ENCODE measurements around the gene MCOLN1. TPM values are rescaled to one million over a fixed set of nuclear protein-coding genes. Genes with fewer than 3 reads are reported as not detected.

Gene MCOLN1
- total and polyA plus RNA-seq, 2 donors (not counting 3 experiments of a cell fraction or from before 2014, with no cell fraction given), result 23.0 to 60.9 TPM

GRCh38 chr19:7478843-7479227 is 43.6 kb upstream of the MCOLN1 start:
- Histone ChIP-seq H3K9me3 (replicated peaks; ENCODE audit: control insufficient read depth, insufficient read depth, low read length) (no peaks in the 10 kb centered on the region), H3K79me2 (ENCODE audit: control insufficient read depth, insufficient read depth, low read length) (no peaks in the 10 kb centered on the region), H3K27ac (ENCODE audit: insufficient read depth, low read depth, low read length) (no peak overlapping the region), H3K9ac (replicated peaks; ENCODE audit: extremely low read depth, insufficient read depth, low read length) (no peak overlapping the region), H3K4me2 (ENCODE audit: insufficient read depth, low read length) (no peak overlapping the region), H3K4me1 (ENCODE audit: control insufficient read depth, extremely low read depth, insufficient read depth, low read length) (no peaks in the 10 kb centered on the region), H3K9me1 (replicated peaks; ENCODE audit: control insufficient read depth, extremely low read depth, insufficient read depth, low read length) (no peaks in the 10 kb centered on the region), H3K4me3 (replicated peaks in 1 of 3; ENCODE audit: insufficient read depth in 1 of 3, low read depth in 1 of 3, low read length in 3 of 3) (no peak overlapping the region), H4K20me1 (replicated peaks; ENCODE audit: control insufficient read depth, extremely low read depth, insufficient read depth, low read length) (no peaks in the 10 kb centered on the region), H3K27me3 (ENCODE audit: control insufficient read depth in 2 of 2, insufficient read depth in 2 of 2, low read length in 2 of 2) (no peaks in the 10 kb centered on the region), H3K36me3 (ENCODE audit: control insufficient read depth in 2 of 2, extremely low read depth in 1 of 2, insufficient read depth in 2 of 2, low read length in 2 of 2) (no peaks in the 10 kb centered on the region), H2AFZ (ENCODE audit: low read depth, low read length) (no peak overlapping the region)
- BruUV-seq (replicated peaks), result no TSS peak
- dilution Hi-C loops (cut with MboI; ENCODE audit: extremely low pct_ligation_motif_present, low sequenced_read_pairs), result no loop called here
- TF ChIP-seq EZH2 (IDR thresholded peaks at IDR 0.05; ENCODE audit: borderline replicate concordance, low read depth, low read length, severe bottlenecking) (no peak), POLR2A (IDR thresholded peaks at IDR 0.05; ENCODE audit: low read depth, low read length) (no peak), POLR2AphosphoS5 (IDR thresholded peaks at IDR 0.05; ENCODE audit: insufficient read depth, low read depth, low read length) (no peak), MAX (IDR thresholded peaks at IDR 0.05; ENCODE audit: insufficient read depth, insufficient read length) (no peak), CTCF (IDR thresholded peaks at IDR 0.05; ENCODE audit: extremely low read depth in 1 of 2, insufficient read depth in 1 of 2, low read depth in 1 of 2, low read length in 2 of 2) (no peak), FOS (IDR thresholded peaks at IDR 0.05; ENCODE audit: borderline replicate concordance, insufficient read depth, low read length) (no peak), MYC (IDR thresholded peaks at IDR 0.05; ENCODE audit: low read depth, low read length) (no peak), GATA2 (IDR thresholded peaks at IDR 0.05; ENCODE audit: insufficient read depth, insufficient read length, low read depth, low read length) (no peak)
- no peak for DNase-seq (ENCODE audit: low read depth, low spot score)
- CTCF ChIA-PET, result no interaction called here
- no peak for FAIRE-seq
- POLR2A ChIA-PET, result no interaction called here
- intact Hi-C loops (cut with micrococcal nuclease), result no loop called here
